Measurements from ENCODE around the gene SEC31B.

GRCh38 chr10:100501423-100501822, 18.2 kb downstream of the SEC31B start:
- no peak for TF ChIP-seq POLR2A (IDR thresholded peaks at IDR 0.05)
- TF ChIP-seq, protein P1, sequence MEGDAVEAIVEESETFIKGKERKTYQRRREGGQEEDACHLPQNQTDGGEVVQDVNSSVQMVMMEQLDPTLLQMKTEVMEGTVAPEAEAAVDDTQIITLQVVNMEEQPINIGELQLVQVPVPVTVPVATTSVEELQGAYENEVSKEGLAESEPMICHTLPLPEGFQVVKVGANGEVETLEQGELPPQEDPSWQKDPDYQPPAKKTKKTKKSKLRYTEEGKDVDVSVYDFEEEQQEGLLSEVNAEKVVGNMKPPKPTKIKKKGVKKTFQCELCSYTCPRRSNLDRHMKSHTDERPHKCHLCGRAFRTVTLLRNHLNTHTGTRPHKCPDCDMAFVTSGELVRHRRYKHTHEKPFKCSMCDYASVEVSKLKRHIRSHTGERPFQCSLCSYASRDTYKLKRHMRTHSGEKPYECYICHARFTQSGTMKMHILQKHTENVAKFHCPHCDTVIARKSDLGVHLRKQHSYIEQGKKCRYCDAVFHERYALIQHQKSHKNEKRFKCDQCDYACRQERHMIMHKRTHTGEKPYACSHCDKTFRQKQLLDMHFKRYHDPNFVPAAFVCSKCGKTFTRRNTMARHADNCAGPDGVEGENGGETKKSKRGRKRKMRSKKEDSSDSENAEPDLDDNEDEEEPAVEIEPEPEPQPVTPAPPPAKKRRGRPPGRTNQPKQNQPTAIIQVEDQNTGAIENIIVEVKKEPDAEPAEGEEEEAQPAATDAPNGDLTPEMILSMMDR (IDR thresholded peaks at IDR 0.05) = no peak
- TF ChIP-seq EP300 (IDR thresholded peaks at IDR 0.05) = no peak
- no peak for TF ChIP-seq POLR2AphosphoS5 (IDR thresholded peaks at IDR 0.05)

All from suprapubic skin (tissue), 4 donors.